ENCODE results near the gene DUSP7.

DNA sequence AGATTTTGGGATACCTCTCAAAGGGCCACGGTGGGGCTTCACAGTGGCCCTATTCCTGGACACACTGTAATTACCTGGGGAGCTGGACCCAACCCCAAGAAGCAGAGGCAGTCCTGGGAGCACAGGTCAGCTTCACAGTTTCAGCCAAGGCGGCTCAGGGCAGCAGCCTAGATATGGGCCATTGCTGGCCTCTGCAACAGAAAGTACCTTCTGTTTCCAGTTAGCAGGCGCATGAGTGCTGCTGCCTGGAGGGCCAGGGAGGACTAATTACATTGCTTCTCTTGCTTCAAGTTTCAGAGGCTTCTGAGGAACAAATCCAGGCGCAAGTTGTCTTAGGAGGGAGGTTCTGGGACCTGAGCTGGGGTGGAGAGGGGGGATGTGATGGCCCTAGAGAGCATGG is 13.5 kb upstream of the DUSP7 start:
- TF ChIP-seq, protein P1, sequence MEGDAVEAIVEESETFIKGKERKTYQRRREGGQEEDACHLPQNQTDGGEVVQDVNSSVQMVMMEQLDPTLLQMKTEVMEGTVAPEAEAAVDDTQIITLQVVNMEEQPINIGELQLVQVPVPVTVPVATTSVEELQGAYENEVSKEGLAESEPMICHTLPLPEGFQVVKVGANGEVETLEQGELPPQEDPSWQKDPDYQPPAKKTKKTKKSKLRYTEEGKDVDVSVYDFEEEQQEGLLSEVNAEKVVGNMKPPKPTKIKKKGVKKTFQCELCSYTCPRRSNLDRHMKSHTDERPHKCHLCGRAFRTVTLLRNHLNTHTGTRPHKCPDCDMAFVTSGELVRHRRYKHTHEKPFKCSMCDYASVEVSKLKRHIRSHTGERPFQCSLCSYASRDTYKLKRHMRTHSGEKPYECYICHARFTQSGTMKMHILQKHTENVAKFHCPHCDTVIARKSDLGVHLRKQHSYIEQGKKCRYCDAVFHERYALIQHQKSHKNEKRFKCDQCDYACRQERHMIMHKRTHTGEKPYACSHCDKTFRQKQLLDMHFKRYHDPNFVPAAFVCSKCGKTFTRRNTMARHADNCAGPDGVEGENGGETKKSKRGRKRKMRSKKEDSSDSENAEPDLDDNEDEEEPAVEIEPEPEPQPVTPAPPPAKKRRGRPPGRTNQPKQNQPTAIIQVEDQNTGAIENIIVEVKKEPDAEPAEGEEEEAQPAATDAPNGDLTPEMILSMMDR (conservative IDR thresholded peaks at IDR 0.05 in 1 of 2, IDR thresholded peaks at IDR 0.05 in 1 of 2; ENCODE audit: extremely low read depth in 1 of 2, insufficient read depth in 1 of 2, low read depth in 1 of 2, low read length in 2 of 2): no peak
- TF ChIP-seq EZH2 (IDR thresholded peaks at IDR 0.05; ENCODE audit: borderline replicate concordance, low read length): no peak
